Epithelial cell of prostate (primary cell): ENCODE measurements around the gene FAM185A.
"Not testable (repeated sequence)": the region's sequence is repeated elsewhere in the genome, so short reads cannot be mapped to it uniquely, and the experiment has no call there.

Experiments used
- DNase-seq: peaks from one replicate; pipeline ENCODE4 v3.0.0-alpha.2; 2011; ENCODE audit warnings: low read depth, low spot score
- H3K27ac ChIP-seq: fragments of 450-650 bp; 2 replicates; pipeline ENCODE4 v1.5.1; 2017; ENCODE audit warnings: mild to moderate bottlenecking

The FAM185A gene

GRCh38 chr7:102748605-102749444, at the start of gene FAM185A:
FAM185A (plus strand) TSS chr7:102748999; CDS start chr7:102749208, 209 bp downstream.
- H3K27ac ChIP-seq: peak within 1 kb of the TSS; percentile 47
- DNase-seq: peak; percentile 97

DNA sequence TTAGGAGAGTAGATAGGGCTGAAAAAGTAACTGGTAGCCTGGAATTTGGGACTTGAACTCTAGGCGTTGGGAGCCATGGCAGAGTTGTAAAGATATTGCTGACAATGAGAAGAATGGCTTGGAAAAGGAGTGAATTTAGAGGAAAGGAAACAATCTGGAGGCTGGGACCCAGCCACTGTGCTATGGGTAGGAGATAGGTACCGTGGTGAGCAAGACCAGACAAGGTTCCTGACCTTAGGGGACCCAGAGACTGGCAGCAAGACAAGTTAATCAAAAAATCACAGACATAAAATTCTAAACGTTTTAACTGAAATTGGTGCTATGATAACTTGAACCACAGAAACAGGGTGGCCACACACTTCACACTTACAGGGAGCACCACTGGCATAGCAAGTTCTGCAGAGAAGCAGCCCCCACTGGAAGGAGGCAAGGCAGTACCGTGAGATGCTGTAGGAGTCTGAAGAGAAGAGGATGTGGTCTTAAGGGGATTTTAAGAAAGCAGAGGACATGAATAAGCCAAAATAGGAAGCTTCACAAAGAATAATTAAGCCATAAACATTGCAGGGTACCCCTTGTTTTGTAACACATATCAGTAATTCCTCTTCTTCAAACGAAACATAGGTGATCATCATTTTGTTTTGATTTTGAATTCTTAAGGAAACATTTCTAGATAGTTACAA, 35.6 kb upstream of the FAM185A start:
- peak overlapping the region; percentile 73 for H3K27ac ChIP-seq
- not testable (repeated sequence) for DNase-seq

- DNase-seq: not testable (repeated sequence)
- peak overlapping the region; percentile 73 for H3K27ac ChIP-seq
Observed at GRCh38 chr7:102713691-102714080, 35.1 kb upstream of the FAM185A start.

DNA sequence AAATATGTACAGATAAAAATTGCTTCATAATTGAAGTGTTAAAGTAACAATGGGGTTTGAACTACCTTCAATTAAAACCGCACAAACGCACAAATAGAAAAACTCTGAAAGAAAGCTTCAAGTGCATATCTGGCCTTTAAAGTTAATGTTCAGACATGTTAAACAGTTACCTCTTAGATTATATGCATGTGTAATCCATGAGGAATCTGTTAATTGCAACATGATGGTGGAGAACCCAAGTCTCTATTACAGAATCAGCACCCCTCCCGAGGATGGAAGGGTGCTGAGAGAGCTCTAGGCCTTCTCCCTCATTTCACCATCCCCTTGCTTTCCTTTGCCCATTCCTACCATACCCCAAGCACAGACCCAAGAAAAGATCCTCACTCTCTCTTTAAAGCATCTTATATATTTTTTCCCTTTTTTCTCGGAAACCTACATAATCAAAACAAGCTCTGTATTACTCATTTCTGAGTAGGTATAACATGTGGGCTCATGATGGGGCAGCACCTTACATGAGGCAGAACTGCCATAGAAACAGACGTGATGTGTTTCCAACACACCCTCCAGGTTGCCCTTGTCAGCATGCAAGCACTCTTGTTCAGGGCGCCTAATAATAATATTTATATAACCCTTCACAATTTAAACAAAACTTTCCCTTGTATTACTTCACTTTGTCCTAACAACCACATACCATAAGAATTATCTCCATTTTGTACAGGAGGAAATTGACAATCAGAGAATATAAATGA, 33.9 kb upstream of the FAM185A start:
- H3K27ac ChIP-seq: peak overlapping the region; percentile 73
- DNase-seq: not testable (repeated sequence)

- not testable (repeated sequence) for DNase-seq
- H3K27ac ChIP-seq: peak overlapping the region; percentile 47
Observed at GRCh38 chr7:102715718-102716117, 33.1 kb upstream of the FAM185A start.

DNA sequence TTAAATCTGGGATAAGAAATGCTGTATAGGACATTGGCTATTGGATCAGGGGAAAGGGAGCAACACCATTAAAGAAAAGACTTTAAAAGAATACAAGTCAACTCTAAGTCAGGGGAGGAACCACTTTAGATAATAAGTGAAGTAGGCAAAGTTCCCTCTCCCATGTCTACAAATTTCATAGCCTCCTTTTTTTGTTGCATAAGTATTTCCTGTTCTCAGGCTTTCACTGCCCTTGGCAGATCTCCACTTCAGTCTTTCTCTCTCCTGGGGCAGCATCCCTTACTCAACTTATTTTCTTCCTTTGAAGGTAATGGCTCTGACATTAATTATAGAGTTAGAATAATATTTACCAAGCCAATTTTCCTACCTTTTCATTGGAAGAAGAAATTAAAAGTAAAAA, 30.3 kb upstream of the FAM185A start:
- not testable (repeated sequence) for DNase-seq

GRCh38 chr7:102726170-102726569, 22.6 kb upstream of the FAM185A start:
- H3K27ac ChIP-seq, DNase-seq: not testable (repeated sequence)

More for the DNA sequence above, 30.3 kb upstream of the FAM185A start:
- not testable (repeated sequence) for H3K27ac ChIP-seq

DNA sequence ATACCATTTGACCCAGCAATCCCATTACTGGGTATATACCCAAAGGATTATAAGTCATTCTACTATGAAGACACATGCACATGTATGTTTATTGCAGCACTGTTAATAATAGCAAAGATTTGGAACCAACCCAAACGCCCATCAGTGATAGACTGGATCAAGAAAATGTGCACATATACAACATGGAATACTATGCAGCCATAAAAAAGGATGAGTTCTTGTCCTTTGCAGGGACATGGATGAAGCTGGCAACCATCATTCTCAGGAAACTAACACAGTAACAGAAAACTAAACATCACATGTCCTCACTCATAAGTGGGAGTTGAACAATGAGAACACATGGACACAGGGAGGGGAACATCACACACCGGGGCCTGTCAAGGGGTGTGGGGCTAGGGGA, 19.1 kb upstream of the FAM185A start:
- not testable (repeated sequence) for H3K27ac ChIP-seq, DNase-seq

- DNase-seq, H3K27ac ChIP-seq: not testable (repeated sequence)
Observed at GRCh38 chr7:102730431-102730830, 18.4 kb upstream of the FAM185A start.

DNA sequence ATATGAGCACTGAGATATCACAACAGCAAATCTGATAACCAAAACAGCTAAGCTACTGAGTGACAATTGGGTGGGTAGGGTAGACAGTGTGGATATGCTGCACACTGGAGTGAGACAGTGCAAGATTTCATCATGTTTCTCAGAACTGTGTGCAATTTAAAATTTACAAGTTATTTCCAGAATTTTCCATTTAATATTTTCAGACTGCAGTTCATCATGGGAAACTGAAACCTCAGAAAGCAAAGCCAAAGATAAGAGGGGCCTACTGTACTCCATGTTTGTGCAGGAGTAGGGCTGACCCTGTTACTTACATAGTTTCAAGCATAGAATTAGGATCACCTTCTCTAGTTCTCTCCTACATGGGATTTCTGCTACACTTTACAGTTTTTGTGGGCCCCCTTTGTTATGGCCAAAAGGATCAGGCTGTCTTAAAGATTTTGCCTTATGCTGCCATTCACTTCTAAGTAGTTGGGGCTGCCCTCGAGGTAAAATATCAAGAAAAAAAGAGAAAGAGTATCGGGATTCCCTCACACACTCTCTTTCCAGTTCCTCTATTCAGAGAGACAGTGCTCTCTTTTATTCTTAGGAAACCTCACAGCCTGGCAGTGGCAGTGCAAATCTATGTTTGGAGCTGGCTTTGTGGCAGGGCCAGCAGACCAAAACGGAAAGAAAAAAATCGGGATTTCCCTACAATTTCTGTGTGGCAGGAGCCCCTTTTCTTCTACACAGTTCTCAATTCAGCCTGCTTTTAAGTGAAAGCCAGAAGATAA, 6.6 kb upstream of the FAM185A start:
- not testable (repeated sequence) for DNase-seq, H3K27ac ChIP-seq

- H3K27ac ChIP-seq, DNase-seq: not testable (repeated sequence)
Observed at GRCh38 chr7:102743861-102744260, 4.9 kb upstream of the FAM185A start.

- DNase-seq, H3K27ac ChIP-seq: not testable (repeated sequence)
Observed at GRCh38 chr7:102745494-102746288, 3.1 kb upstream of the FAM185A start.

DNA sequence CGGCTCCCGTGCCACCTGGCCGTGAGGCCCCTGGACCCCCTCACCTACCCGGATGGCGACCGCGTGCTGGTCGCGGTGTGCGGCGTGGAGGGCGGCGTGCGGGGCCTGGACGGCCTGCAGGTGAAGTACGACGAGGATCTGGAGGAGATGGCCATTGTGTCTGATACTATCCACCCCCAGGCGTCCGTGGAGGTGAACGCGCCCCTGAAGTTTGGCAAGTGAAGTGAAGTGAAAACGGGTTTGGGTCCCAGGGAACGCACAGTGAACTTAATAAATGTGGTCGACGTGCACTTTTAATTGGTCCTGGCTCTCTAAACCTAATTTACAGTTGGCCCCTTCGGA, 617 bp downstream of the FAM185A start:
- not testable (repeated sequence) for DNase-seq
- H3K27ac ChIP-seq: peak overlapping the region; percentile 47

DNA sequence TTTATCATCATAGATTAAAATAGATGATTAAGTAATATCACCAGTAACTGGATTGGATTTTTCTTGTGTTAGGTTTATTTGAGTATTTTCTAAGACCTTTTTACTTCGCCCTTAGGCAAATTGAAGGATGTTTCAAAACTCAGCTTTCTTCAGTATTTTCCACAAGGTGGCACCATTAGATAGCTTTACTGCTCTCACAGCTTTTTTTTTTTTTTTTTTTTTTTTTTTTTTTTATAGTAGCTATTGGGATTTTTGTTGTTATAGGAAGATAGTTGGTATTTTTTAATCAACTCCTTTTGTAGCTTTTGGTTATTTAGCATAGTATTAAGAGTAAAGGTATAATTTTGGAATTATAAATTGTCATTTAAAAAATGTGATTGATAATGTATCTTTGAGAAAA, 9.4 kb downstream of the FAM185A start:
- not testable (repeated sequence) for H3K27ac ChIP-seq, DNase-seq

DNA sequence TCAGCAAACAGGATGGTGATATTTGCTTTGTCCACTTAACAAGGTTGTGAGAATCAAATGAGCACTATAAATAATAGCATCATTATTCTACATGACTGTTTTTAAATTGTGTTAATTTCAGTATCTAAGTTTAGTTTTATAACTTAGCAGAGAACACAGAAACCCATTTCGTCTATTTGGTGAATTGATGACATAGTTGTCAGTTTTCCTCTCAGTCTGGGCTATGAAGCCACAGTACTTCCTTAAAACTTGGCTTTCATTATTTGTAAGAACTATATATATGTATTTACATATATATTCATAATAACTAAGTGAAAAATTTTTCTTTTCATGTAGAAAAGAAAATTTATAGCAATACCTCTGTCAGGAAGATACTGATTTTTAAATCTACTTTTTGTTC, 11.1 kb downstream of the FAM185A start:
- H3K27ac ChIP-seq, DNase-seq: not testable (repeated sequence)

DNA sequence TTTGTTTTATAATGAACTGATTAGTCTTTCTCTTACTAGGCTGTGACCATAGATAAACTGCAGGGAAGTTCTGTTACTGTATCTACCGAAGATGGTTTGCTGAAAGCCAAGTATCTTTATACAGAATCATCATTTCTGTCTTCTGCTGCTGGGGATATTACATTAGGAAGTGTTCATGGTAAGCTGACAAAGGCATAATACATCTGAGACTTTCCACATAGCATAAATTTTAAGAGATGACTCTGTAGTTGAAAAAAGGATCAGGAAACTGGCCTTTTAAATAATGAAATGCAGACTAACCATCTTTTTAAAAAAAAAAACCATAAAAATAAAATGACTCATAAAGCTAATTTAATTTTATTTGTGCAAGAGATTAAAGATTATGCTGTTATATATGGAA, 12.4 kb downstream of the FAM185A start:
- not testable (repeated sequence) for DNase-seq, H3K27ac ChIP-seq

DNA sequence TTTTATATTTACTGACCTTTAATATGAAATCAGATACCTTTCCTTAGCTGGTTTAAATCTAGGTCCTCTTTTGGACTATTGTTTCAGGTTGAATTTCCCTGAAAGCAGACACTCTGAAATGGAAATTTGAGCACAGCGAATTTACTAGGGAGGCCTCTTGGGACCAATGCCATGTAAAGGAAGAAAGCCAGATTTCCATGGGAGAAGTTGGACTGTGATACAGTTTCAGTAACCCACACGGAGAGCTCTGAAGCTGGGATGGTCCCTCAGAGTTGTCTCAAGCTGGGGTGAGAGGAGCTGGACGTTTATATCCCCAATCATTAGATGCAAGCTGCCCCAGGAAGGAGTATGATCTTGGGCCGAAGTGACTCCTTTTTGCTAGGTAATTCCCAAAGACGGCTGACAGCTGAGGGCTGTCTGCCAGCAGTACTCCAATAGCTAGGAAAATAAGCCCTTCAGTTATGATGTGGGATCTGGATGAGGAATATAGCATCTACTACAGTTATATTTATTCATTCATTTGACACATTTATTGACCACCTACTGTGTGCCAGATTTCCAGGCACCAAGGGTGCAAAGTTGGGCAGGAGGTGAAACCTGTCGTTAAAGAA, 14.6 kb downstream of the FAM185A start:
- DNase-seq, H3K27ac ChIP-seq: not testable (repeated sequence)

GRCh38 chr7:102769657-102770192, 20.9 kb downstream of the FAM185A start:
- not testable (repeated sequence) for DNase-seq

More at GRCh38 chr7:102769657-102770192, 20.9 kb downstream of the FAM185A start:
- H3K27ac ChIP-seq: not testable (repeated sequence)
